Measurements from ENCODE around the gene DLX2.

- no peak for TF ChIP-seq CTCF (IDR thresholded peaks at IDR 0.05)
- TF ChIP-seq POLR2A (IDR thresholded peaks at IDR 0.05): no peak
Measured at GRCh38 chr2:172105471-172106107, 2.9 kb upstream of the DLX2 start.
